Left ventricle myocardium inferior (tissue), 1 donor: ENCODE results near the gene LHX5. TPM values are rescaled to one million over a fixed set of nuclear protein-coding genes. Genes with fewer than 3 reads are reported as not detected.

Experiments used
- DNase-seq: peaks from one replicate; pipeline ENCODE4 v3.0.0-alpha.2; 2020
- H3K27ac ChIP-seq: fragments of 200-600 bp; replicated peaks from 2 replicates; pipeline ENCODE4 v1.8.0; 2021
- H3K27me3 ChIP-seq: fragments of 200-600 bp; 2 replicates; pipeline ENCODE4 v1.8.0; 2021; ENCODE audit warnings: low read depth
- H3K36me3 ChIP-seq: fragments of 200-600 bp; 2 replicates; pipeline ENCODE4 v1.8.0; 2021
- H3K4me1 ChIP-seq: fragments of 200-600 bp; 2 replicates; pipeline ENCODE4 v1.8.0; 2021
- H3K4me3 ChIP-seq: fragments of 200-600 bp; 2 replicates; pipeline ENCODE4 v1.8.0; 2021; ENCODE audit warnings: mild to moderate bottlenecking, moderate library complexity
- H3K9me3 ChIP-seq: fragments of 200-600 bp; replicated peaks from 2 replicates; pipeline ENCODE4 v1.8.0; 2021
- CTCF ChIP-seq: fragments of 200-600 bp; IDR thresholded peaks from 2 replicates; pipeline ENCODE4 v1.8.0; 2021; ENCODE audit warnings: antibody characterized with exemption, mild to moderate bottlenecking, borderline replicate concordance
- intact Hi-C: fragments of 100-400 bp; cut with micrococcal nuclease; formaldehyde crosslinking; loops from one replicate; pipeline ENCODE4 v1.11.0; 2022
- total RNA-seq: library from RNA; stranded (reverse); fragmentation: NEBNext Ultra II Directional; extraction: Animal tissue kit (Norgen Biotek cat#: 25700); gene quantifications from one replicate; pipeline ENCODE4 v1.2.1, GENCODE V29; 2021
- donor health status: DM: no; HTN: yes; CAD: no; lungs with severe emphysema.

LHX5 gene
- total RNA-seq, 1 donor from 2014 or later: not detected

GRCh38 chr12:113424915-113425823 is 46.5 kb downstream of the LHX5 start:
- Histone ChIP-seq H3K27me3 (peaks cover 15% of the 10 kb centered on the region), H3K4me1 (peaks cover 15% of the 10 kb centered on the region), H3K9me3 (no peaks in the 10 kb centered on the region), H3K36me3 (no peaks in the 10 kb centered on the region), H3K4me3 (no peak overlapping the region), H3K27ac (no peak overlapping the region)
- intact Hi-C loops: no loop called here
- DNase-seq: peak; percentile 59
- peak; percentile 90 for TF ChIP-seq CTCF

DNA sequence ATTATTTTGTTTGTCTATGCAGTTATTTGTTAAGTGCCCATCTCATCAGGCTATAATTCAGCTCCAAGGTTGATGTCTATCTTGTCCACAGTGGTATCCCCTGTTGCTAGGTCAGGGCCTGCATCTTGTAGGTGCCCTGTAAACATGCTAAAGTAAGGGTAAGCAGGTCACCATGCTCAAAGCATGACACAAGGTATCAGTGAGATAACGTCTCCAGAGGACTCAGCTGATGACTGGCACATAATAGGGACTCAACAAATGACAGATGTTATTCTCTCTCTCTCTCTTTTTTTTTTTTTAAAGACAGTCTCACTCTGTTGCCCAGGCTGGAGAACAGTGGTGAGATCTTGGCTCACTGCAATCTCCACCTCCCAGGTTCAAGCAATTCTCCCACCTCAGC is 47.2 kb downstream of the LHX5 start:
- Histone ChIP-seq H3K4me1 (peaks cover 15% of the 10 kb centered on the region), H3K36me3 (no peaks in the 10 kb centered on the region), H3K4me3 (no peak overlapping the region), H3K27ac (no peak overlapping the region), H3K27me3 (peaks cover 15% of the 10 kb centered on the region), H3K9me3 (no peaks in the 10 kb centered on the region)
- intact Hi-C loops: no loop called here
- TF ChIP-seq CTCF: no peak
- DNase-seq: no peak

DNA sequence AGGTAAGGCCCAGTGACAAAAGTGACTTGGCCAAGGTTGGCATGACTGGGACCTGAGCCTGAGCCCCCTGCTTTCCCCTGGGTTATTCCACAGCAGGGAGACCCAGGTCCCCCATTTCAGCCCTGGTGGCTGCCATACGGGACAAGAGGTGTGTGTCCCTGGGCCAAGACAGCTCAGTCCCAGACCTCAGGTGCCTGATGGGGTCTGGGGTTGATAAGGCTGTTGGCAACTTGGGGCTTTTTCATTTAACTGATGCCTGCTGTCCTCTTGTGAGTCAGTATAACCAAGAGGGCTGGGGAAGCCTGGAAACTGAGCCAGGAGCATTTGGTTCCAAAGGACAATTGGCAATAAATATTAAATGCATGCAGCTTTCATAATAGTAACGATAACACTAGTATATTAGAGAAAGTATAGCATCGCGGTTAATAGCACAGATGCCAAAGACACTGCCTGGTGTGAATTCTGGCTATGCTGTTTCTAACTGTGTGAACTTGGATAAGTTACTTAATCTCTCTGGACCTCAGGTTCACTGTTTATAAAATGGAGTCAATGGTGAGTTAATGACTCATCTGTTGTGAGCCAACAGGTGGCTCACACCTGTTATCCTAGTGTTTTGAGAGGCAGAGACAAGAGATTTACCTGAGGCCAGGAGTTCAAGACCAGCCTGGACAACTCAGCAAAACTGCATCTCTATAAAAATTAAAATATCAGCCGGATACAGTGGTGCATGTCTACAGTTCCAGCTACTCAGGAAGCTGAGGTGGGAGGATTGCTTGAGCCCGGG is 48.6 kb downstream of the LHX5 start:
- TF ChIP-seq CTCF: no peak
- H3K4me3 ChIP-seq: peak overlapping the region; percentile 68
- intact Hi-C loops: no loop called here
- no peaks in the 10 kb centered on the region for H3K36me3 ChIP-seq
- H3K27me3 ChIP-seq: peaks cover 3% of the 10 kb centered on the region
- H3K4me1 ChIP-seq: peaks cover 15% of the 10 kb centered on the region
- no peak for DNase-seq
- H3K27ac ChIP-seq: peak overlapping the region; percentile 53
- no peaks in the 10 kb centered on the region for H3K9me3 ChIP-seq

- H3K36me3 ChIP-seq: no peaks in the 10 kb centered on the region
- no peak for TF ChIP-seq CTCF
- H3K4me3 ChIP-seq: peak within 1 kb of the TSS; percentile 68
- peak; percentile 42 for DNase-seq
- peaks cover 15% of the 10 kb centered on the region for H3K4me1 ChIP-seq
- intact Hi-C loops: no loop called here
- H3K27ac ChIP-seq: peak within 1 kb of the TSS; percentile 53
- H3K9me3 ChIP-seq: no peaks in the 10 kb centered on the region
- H3K27me3 ChIP-seq: no peaks in the 10 kb centered on the region
These were observed 49.4 kb downstream of the LHX5 start, which contains the start of gene SDSL for GRCh38 chr12:113422030-113422885. Gene SDSL, plus strand, starts transcription at chr12:113422380. Its CDS starts 5,603 bp downstream, at chr12:113427983.
